GM21825 (cell line): ENCODE measurements around the gene CYP4F3.
"Not testable (repeated sequence)": the region's sequence is repeated elsewhere in the genome, so short reads cannot be mapped to it uniquely, and the experiment has no call there.

ENCODE experiments used
- ATAC-seq: cut with Tn5 transposase; IDR thresholded peaks from one replicate; pipeline ENCODE4 v1.9.1; 2021; ENCODE audit warnings: mild to moderate bottlenecking, moderate library complexity; ENCODE audit not compliant: unreplicated experiment

The CYP4F3 gene, protein sequence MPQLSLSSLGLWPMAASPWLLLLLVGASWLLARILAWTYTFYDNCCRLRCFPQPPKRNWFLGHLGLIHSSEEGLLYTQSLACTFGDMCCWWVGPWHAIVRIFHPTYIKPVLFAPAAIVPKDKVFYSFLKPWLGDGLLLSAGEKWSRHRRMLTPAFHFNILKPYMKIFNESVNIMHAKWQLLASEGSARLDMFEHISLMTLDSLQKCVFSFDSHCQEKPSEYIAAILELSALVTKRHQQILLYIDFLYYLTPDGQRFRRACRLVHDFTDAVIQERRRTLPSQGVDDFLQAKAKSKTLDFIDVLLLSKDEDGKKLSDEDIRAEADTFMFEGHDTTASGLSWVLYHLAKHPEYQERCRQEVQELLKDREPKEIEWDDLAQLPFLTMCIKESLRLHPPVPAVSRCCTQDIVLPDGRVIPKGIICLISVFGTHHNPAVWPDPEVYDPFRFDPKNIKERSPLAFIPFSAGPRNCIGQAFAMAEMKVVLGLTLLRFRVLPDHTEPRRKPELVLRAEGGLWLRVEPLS

DNA sequence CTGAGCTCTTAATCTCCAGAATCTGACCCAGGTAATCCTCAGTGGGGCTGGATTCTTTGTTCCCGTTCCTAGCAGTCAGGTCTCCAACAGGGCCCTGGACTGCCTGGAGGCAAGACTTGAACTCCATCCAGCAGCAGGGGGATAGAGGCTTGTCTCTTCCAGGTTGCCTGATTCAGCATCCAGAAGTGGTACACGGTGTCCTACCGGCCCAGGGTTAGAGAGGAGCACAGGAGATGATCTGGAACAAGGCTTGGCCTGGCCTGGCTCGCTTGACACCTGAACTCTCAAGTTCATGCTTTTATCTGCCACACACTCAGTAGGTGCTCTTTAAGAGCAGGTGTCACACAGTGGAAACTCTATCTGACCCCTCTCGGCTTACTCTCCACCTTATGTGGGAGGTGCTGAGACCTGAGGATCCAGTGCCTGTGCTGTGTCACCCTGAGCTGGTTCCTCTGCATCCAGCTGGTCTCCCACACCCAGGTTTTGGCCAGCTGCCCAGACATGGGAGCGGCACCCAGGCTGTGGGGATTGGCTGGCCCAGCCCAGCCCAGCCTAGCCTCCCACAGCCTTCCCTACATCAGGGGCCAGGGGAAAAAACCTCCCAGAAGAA is at the start of gene CYP4F3:
Gene CYP4F3, plus strand, starts transcription at position 604 of the 610 bp plus-strand sequence. CDS start 519 bp downstream, outside the sequence.
- no peak for ATAC-seq

DNA sequence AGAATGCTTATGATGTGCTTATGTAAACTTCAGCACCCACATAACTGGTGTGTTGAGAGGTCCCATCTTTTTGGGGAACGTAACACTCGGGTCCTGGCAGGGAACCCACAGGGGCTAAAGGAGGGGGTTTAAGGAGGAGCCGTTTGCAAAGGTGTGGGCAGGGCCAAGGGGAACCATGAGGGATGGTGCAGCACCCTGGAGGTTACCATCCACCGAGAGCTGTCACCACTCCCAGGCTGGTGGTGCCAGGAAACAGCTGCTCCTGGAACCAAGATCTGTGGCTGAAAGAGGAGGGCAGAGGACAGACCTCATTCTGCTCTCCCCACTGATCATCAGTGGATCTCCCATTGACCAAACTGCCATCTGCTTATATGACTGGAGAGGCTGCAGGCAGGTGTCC is 48.9 kb upstream of the CYP4F3 start:
- no peak for ATAC-seq

DNA sequence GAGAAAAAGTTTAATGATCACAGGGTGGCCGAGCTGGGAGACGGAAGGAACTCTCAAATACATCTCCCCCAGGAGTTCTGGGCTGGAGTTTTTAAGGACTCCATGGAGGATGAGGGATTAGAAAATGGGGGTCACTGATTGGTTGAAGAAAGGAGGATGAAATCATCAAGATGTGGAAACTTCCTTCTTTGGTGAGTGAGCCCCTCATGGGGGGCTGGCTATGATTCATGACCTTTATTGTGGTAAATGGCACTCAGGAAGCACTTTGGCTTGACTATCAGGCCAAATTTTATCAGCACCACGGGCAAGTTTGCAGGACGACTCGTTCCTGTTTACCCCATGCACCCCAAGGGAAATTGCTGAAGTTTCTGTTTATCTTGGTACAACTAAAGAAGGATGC is 48.2 kb upstream of the CYP4F3 start:
- not testable (repeated sequence) for ATAC-seq

DNA sequence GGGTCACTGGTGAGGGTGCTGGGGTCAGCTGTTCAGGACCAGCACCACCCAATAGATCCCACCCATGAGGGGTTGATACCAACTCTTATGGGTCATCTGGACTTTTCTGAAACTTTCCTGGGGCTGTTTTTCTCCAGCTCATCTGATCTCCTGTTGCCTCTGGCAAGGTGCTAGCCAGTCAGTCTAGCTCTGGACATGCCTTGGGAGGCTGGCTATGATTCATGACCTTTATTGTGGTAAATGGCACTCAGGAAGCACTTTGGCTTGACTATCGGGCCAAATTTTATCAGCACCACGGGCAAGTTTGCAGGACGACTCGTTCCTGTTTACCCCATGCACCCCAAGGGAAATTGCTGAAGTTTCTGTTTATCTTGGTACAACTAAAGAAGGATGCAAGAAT is 46.9 kb upstream of the CYP4F3 start:
- not testable (repeated sequence) for ATAC-seq

DNA sequence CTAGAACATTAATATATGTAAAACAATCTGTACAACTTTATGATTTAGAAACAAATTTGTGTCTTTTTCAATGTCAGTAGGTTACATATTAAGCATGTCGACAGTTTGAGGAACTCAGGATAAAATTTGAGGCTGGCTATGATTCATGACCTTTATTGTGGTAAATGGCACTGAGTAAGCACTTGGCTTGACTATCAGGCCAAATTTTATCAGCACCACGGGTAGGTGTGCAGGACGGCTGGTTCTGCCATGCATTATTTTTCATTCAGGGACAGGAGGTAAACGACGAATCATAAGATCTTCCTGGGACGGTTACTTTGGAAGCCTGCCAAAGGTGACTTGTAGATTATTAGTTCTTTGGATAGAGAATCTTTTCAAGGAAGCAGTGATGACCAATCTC is 45.6 kb upstream of the CYP4F3 start:
- no peak for ATAC-seq

DNA sequence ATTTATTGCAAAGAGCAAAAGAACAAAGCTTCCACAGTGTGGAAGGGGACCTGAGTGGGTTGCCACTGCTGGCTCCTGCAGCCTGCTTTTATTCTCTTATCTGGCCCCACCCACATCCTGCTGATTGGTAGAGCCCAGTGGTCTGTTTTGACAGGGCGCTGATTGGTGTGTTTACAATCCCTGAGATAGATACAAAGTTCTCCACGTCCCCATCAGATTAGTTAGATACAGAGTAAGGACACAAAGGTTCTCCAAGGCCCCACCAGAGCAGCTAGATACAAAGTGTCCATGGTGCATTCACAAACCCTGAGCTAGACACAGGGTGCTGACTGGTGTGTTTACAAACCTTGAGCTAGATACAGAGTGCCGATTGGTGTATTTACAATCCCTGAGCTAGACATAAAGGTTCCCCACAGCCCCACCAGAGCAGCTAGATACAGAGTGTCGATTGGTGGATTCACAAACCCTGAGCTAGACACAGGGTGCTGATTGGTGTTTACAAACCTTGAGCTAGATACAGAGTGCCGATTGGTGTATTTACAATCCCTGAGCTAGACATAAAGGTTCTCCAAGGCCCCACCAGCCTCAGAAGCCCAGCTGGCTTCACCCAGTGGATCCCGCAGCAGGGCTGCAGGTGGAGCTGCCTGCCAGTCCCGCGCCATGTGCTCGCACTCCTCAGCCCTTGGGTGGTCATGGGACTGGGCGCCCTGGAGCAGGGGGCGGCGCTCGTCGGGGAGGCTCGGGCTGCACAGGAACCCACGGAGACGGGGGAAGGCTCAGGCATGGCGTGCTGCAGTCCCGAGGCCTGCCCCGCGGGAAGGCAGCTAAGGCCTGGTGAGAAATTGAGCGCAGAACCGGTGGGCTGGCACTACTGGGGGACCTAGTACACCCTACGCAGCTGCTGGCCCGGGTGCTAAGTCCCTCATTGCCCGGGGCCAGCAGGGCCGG is 32.4 kb upstream of the CYP4F3 start:
- ATAC-seq: not testable (repeated sequence)

DNA sequence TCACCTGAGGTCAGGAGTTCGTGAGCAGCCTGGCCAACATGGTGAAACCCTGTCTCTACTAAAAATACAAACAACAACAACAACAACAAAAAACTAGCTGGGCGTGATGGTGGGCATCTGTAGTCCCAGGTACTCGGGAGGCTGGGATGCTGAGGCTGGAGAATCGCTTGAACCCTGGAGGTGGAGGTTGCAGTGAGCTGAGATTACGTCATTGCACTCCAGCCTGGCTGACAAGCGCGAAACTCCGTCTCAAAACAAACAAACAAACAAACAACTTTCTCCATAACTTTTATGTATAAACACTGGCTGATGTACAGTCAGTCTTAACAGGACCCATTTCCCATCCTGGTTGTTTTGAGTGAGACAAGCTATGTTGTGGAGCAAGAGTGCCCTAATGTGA is 31.4 kb upstream of the CYP4F3 start:
- no peak for ATAC-seq

DNA sequence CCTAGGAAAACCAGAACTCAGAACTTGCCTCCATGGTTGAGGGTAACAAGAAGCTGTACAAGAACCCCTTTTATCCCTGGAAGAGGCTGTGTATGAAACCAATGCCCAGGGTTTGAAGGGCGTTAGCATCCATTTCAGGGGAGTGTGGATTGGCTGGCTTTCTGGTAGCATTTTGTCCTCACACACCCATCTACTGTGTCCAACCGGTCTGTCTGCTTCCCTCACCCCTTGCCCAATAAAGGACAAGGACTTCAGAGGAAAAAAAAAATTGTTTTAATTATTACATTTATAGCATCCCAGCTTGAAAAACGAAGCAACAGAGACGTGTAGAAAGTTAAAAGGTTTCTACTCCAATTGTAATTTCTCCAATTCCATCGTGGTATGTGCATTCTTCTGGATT is 28.4 kb upstream of the CYP4F3 start:
- ATAC-seq: no peak

DNA sequence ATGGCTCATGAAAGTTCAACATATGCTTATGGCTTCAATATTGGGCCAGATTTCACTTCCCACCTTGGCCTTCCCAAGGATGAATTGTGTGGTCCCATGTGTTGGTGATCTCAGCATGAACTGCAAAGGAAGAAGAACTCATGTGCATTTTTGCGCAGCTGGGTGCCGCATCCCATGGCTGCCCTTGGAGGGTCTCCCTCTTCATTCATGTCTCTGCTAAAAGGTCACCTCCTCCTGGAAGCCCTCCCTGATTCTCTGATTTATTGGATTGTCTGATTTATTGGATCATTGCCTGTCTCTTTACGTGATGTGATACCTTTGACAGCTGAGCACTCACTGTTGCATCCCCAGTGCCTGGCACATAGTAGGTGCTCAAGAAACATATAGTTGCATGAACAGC is 27.4 kb upstream of the CYP4F3 start:
- ATAC-seq: no peak

DNA sequence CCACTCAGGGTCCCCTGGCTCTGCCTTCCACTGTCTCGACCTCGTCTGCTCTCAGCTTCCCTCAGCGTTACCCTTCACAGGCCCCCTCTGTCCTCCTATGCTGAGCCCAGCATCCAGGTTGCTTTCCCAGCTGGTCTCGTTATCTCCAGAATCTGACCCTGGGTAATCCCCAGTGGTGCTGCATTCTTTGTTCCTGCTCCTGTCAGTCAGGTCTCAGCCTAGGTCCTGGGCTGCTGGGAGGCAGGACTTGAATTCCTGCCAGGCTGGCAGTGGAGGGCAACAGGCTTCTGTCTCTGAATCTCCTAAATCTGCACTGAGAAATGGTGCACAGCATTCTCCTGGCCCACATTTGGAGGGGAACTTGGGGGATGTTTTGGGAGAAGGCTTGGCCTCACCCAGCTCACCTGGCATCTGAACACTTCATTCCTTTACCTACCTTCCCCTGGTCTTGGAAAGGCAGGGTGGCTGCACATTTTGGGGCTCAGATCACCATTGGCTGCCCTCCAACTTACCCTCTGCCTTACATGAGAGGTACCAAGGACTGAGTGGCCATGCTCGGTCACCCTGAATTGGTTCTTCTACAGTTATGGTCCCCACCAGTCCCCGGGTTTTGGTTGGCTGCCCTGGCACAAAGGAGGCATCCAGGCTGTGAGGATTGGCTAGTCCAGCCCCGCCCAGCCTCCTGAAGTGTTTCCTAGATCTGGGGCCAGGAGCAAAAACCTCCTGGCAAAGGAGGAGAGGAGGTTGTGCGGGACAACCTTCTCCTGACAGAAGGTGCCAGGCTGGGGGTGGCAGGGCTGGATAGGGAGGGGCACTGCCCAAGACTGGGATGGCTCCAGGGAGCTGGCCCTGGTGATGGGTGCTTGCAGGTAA is 26.0 kb upstream of the CYP4F3 start, which contains the start of gene CYP4F8:
Gene CYP4F8, plus strand, starts transcription at position 712 of the 873 bp plus-strand sequence. CDS start 399 bp downstream, outside the sequence.
- no peak for ATAC-seq

DNA sequence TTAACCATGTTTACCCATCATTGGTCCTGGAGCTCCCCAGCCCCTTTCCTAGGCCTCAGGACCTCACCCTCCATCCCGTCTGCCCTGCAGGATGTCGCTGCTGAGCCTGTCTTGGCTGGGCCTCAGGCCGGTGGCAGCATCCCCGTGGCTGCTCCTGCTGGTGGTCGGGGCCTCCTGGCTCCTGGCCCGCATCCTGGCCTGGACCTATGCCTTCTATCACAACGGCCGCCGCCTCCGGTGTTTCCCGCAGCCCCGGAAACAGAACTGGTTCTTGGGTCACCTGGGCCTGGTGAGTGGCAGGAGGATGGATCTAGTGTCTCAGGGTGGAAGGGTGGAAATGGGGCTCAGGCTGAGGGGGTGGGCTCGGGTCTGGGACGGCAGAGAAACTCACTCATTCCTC is 25.2 kb upstream of the CYP4F3 start:
- no peak for ATAC-seq

DNA sequence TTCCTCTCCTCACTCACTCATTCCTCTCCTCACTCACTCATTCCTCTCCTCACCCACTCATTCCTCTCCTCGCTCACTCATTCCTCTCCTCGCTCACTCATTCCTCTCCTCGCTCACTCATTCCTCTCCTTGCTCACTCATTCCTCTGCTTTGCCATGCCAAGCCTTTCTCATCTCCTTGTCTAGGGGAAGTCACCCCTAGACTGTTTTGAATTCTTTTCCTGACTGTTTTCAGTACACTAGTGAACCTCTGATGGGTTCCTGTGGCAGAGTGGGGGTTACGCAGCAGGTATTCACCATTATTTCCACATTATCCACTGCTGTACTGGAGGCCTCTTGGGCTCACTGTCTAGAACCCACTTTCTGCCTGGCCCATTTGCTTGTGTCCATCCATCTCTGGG is 24.5 kb upstream of the CYP4F3 start:
- ATAC-seq: no peak

DNA sequence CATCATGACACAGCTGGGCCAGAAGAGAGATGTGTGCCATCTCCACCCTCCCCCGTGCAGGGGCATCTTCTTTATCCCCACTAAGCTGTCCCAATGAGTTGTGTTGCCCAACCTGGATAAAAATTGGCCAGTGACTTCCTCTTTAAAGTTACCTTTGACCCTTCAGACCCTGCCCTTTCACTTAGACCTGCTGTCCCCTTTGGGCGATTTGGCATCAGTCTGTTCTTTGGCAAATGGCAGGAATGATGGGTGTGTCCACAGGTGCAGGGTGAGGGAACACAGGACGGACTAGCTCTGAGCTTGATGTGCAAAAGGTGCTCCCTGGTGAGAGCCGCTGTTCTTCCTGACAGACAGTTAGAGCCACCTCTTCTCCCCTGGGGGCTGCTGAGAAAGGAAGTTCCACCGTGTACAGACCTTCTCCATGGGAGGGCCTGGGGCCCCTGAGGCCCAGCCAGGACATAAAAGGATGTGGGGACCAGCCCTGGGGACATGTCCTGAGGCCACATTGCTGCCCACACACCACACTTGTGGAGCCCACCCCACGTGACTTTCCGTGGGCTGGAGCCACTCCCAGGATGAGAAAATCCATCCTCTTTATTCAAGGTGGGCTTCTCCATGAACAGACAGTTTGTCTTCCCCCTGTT is 23.9 kb upstream of the CYP4F3 start:
- ATAC-seq: no peak

DNA sequence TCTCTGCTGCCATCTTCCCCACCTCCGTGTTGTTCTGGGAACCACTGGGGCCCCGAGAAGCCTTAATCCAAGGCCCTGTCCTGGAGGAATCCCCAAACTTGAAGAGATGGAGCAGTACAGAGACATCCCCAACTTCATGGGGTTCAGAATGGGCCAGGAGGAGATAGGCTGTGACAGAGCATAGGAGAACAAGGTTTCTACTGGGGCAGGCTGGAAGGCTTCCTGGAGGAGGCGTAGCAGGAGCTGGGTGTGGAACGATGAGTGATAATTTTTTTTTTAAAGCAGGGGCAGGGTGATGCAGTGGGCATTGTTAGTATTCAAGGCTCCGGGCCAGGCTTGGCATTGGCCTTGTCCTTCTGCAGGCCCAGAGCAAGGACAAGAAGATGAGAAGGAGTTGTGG is 22.4 kb upstream of the CYP4F3 start:
- ATAC-seq: no peak

DNA sequence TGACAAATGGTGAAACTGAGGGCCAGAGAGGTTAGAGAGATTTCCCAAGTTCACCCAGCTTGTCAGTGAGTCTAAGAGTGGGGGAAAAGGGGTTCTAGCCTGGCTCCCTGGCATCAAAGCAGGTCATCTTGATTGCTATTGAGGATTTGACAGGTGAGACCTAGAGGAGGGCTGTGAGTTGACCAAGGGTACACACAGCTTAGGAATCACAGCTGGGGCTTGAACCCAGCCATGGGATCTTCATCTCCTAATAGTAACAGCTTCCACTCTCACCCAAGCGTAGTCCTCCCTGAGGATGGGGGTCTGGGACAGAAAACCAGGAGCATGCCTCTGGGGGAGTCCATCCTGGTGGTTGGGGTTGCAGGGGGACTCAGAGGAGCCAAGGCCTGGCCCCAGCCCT is 18.9 kb upstream of the CYP4F3 start:
- no peak for ATAC-seq

DNA sequence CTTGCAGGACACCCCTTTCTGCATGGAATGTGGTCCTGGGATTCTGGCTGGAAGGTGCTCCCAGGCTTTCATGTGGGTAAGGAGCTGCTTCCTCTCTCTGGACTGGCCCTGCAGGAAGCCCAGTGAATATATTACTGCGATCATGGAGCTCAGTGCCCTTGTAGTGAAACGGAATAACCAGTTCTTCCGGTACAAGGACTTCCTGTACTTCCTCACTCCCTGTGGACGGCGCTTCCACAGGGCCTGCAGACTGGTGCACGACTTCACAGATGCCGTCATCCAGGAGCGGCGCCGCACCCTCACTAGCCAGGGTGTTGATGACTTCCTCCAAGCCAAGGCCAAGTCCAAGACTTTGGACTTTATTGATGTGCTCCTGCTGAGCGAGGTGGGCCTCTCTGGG is 17.7 kb upstream of the CYP4F3 start:
- ATAC-seq: no peak

DNA sequence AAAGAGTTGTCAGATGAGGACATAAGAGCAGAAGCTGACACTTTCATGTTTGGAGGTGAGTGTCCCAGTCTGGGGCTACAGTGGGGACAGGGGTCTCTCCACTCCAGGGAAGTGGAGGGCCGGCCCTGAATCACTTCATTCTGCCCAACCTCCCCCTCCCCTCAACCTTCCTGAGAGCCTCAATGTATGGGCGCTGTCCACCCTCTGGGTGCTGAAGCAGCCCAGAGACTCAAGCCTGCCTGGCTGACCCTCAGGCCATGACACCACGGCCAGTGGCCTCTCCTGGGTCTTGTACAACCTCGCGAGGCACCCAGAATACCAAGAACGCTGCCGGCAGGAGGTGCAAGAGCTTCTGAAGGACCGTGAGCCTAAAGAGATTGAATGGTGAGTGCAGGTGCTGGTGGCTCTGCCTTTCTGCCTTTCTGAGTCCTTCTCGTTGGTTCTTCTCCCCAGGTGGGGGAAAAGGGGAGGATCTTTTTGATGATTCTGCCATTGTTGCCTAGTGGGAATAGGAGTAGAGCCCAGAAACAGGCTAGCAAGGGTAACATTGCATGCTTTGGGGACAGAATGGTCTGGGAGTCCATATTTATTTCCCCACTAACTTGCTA is 16.9 kb upstream of the CYP4F3 start:
- ATAC-seq: no peak

DNA sequence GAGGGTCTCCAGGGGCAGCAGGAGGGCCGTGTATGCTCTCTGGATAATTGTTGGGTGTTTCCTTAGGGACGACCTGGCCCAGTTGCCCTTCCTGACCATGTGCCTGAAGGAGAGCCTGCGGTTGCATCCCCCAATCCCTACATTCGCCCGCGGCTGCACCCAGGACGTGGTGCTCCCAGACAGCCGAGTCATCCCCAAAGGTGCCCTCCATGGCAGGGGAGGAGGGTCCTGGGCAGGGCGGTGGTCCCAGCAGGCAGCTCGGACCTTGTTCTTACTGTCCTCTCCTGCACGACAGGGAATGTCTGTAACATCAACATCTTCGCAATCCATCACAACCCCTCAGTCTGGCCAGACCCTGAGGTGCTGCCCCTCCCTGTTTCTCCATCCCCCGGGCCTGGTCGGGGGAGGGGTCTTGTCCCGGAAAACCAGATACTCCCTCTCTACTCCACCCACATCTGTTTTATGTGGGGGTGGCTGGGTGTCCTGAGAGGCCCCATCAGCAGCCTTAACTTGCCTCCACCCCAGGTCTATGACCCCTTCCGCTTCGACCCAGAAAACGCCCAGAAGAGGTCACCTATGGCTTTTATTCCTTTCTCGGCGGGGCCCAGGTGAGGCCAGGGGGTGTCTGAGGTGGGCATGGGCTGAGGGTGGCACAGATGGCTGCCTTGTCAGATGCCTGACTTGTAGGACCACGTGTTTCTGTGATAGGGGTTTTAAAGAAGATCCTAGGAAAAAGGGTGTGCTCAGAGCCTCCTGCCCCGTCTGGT is 12.3 kb upstream of the CYP4F3 start:
- ATAC-seq: no peak
